ENCODE measurements around the gene NTN5. TPM values are rescaled to one million over a fixed set of nuclear protein-coding genes. Genes with fewer than 3 reads are reported as not detected.

The NTN5 gene
- total RNA-seq, 6 experiments from 2014 or later: 0.12 to 0.23 (median 0.18) TPM; not detected in 2

DNA sequence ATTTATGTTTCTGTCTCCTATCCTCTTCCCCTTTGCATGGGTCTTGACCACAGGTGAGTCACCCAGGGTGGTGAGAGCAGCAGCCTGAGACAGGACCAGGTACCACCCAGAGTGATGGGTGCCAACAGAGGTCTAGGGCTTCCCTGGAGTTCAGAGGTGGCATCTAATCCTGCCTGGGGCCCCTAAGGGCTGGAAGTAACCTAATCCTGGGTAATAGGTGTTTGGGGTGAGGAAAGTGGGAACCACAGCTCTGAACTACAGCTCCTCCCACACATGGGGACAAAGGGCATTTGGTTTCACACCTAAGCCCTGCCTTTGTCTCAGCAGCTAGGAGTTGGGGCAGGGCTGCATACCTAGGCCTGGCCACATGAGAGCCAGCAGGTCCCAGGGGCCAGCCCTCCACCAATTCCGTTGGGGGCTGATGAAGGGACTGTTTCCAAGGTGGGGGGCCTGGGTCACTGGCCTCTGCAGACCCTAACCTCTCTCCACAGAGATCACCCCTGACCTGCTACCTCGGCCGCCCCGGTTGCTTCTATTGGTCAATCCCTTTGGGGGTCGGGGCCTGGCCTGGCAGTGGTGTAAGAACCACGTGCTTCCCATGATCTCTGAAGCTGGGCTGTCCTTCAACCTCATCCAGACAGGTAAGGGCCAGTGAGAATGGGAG is 45.5 kb downstream of the NTN5 start:
- H3K4me1 Mint-ChIP-seq (ENCODE audit: low read depth): peaks cover 26% of the 10 kb centered on the region
- H3K4me3 Mint-ChIP-seq: no peak overlapping the region
- H3K36me3 Mint-ChIP-seq (ENCODE audit: low read depth): peaks cover 12% of the 10 kb centered on the region
- H3K9me3 Mint-ChIP-seq: no peaks in the 10 kb centered on the region
- H3K27me3 Mint-ChIP-seq (ENCODE audit: insufficient read depth): no peaks in the 10 kb centered on the region; the same call in none of the 2 replicates
- TF ChIP-seq, protein P1, sequence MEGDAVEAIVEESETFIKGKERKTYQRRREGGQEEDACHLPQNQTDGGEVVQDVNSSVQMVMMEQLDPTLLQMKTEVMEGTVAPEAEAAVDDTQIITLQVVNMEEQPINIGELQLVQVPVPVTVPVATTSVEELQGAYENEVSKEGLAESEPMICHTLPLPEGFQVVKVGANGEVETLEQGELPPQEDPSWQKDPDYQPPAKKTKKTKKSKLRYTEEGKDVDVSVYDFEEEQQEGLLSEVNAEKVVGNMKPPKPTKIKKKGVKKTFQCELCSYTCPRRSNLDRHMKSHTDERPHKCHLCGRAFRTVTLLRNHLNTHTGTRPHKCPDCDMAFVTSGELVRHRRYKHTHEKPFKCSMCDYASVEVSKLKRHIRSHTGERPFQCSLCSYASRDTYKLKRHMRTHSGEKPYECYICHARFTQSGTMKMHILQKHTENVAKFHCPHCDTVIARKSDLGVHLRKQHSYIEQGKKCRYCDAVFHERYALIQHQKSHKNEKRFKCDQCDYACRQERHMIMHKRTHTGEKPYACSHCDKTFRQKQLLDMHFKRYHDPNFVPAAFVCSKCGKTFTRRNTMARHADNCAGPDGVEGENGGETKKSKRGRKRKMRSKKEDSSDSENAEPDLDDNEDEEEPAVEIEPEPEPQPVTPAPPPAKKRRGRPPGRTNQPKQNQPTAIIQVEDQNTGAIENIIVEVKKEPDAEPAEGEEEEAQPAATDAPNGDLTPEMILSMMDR (IDR thresholded peaks at IDR 0.05): no peak
- H3K27ac Mint-ChIP-seq: no peak overlapping the region
- DNase-seq: no peak

DNA sequence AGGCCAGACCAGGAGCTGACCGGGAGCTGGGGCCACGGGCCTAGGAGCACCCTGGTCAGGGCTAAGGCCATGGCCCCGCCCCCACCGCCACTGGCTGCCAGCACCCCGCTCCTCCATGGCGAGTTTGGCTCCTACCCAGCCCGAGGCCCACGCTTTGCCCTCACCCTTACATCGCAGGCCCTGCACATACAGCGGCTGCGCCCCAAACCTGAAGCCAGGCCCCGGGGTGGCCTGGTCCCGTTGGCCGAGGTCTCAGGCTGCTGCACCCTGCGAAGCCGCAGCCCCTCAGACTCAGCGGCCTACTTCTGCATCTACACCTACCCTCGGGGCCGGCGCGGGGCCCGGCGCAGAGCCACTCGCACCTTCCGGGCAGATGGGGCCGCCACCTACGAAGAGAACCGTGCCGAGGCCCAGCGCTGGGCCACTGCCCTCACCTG is 46.9 kb downstream of the NTN5 start:
- Mint-ChIP-seq H3K4me3 (no peak overlapping the region), H3K36me3 (ENCODE audit: low read depth) (peaks cover 20% of the 10 kb centered on the region), H3K9me3 (no peaks in the 10 kb centered on the region), H3K4me1 (ENCODE audit: low read depth) (peaks cover 27% of the 10 kb centered on the region), H3K27me3 (ENCODE audit: insufficient read depth) (no peaks in the 10 kb centered on the region; the same call in none of the 2 replicates), H3K27ac (no peak overlapping the region)
- TF ChIP-seq, protein P1 (IDR thresholded peaks at IDR 0.05): no peak
- no peak for DNase-seq

- TF ChIP-seq, protein P1 (IDR thresholded peaks at IDR 0.05): no peak
- Mint-ChIP-seq H3K4me1 (ENCODE audit: low read depth) (peaks cover 31% of the 10 kb centered on the region), H3K36me3 (ENCODE audit: low read depth) (peaks cover 20% of the 10 kb centered on the region), H3K27ac (peak overlapping the region; percentile 94), H3K27me3 (ENCODE audit: insufficient read depth) (no peaks in the 10 kb centered on the region; the same call in 1 of the 2 replicates), H3K4me3 (peak overlapping the region; percentile 89), H3K9me3 (no peaks in the 10 kb centered on the region)
- DNase-seq: no peak
Observed at GRCh38 chr19:48624791-48625723, 47.8 kb downstream of the NTN5 start.

- Mint-ChIP-seq H3K36me3 (ENCODE audit: low read depth) (peaks cover 24% of the 10 kb centered on the region), H3K9me3 (no peaks in the 10 kb centered on the region), H3K4me3 (peak overlapping the region; percentile 89), H3K27ac (peak overlapping the region; percentile 94), H3K27me3 (ENCODE audit: insufficient read depth) (no peaks in the 10 kb centered on the region; the same call in 1 of the 2 replicates), H3K4me1 (ENCODE audit: low read depth) (peaks cover 38% of the 10 kb centered on the region)
- peak; percentile 96 for DNase-seq
- TF ChIP-seq, protein P1 (IDR thresholded peaks at IDR 0.05): no peak
Observed at GRCh38 chr19:48624067-48624594, 48.7 kb downstream of the NTN5 start.

- Mint-ChIP-seq H3K4me3 (peak overlapping the region; percentile 89), H3K27me3 (ENCODE audit: insufficient read depth) (peaks cover 4% of the 10 kb centered on the region), H3K9me3 (no peaks in the 10 kb centered on the region), H3K4me1 (ENCODE audit: low read depth) (peaks cover 38% of the 10 kb centered on the region), H3K27ac (peak overlapping the region; percentile 94), H3K36me3 (ENCODE audit: low read depth) (peaks cover 26% of the 10 kb centered on the region)
- no peak for DNase-seq
- TF ChIP-seq, protein P1 (IDR thresholded peaks at IDR 0.05): no peak
Observed at GRCh38 chr19:48623556-48624066, 49.2 kb downstream of the NTN5 start.

Data from HFFc6 (cell line).